ENCODE data around the gene DNM3.

Gene DNM3

GRCh38 chr1:171855381-171855780 is 14.1 kb downstream of the DNM3 start:
- no peaks in the 10 kb centered on the region for H3F3A ChIP-seq (ENCODE audit: insufficient read depth, low read length)
- no peaks in the 10 kb centered on the region for H3K9me2 ChIP-seq (replicated peaks; ENCODE audit: insufficient read depth, low read length)
- H3K9me3 ChIP-seq (replicated peaks; ENCODE audit: insufficient read depth, low read length), result no peaks in the 10 kb centered on the region
- TF ChIP-seq EZH2phosphoT487 (IDR thresholded peaks at IDR 0.05; ENCODE audit: low read length) (no peak), EZH2 (optimal IDR thresholded peaks at IDR 0.05; ENCODE audit: low read depth, low read length) (no peak), CTCF (IDR thresholded peaks at IDR 0.05; ENCODE audit: low read length) (no peak)
- no peaks in the 10 kb centered on the region for H3K27me3 ChIP-seq (replicated peaks; ENCODE audit: insufficient read depth, low read length)
- H3K36me3 ChIP-seq (replicated peaks; ENCODE audit: insufficient read depth, low read length), result no peaks in the 10 kb centered on the region
- H3K79me2 ChIP-seq (ENCODE audit: low read length), result no peaks in the 10 kb centered on the region
- no peak overlapping the region for H3K4me2 ChIP-seq (ENCODE audit: low read depth, low read length)
- H2AFZ ChIP-seq (ENCODE audit: low read length), result no peak overlapping the region
- no peaks in the 10 kb centered on the region for H3K4me1 ChIP-seq (ENCODE audit: low read length)
- no peak for DNase-seq
- H4K20me1 ChIP-seq (ENCODE audit: insufficient read depth, low read length), result no peaks in the 10 kb centered on the region
- no peak overlapping the region for H3K27ac ChIP-seq (ENCODE audit: low read length)
- H3K4me3 ChIP-seq (ENCODE audit: low read length), result no peak overlapping the region
- no peak overlapping the region for H3K9ac ChIP-seq (ENCODE audit: low read length)

GRCh38 chr1:171858696-171859095 is 17.4 kb downstream of the DNM3 start:
- H2AFZ ChIP-seq (ENCODE audit: low read length), result no peak overlapping the region
- H3K9ac ChIP-seq (ENCODE audit: low read length), result no peak overlapping the region
- no peaks in the 10 kb centered on the region for H3K79me2 ChIP-seq (ENCODE audit: low read length)
- H3K9me2 ChIP-seq (replicated peaks; ENCODE audit: insufficient read depth, low read length), result no peaks in the 10 kb centered on the region
- H3K9me3 ChIP-seq (replicated peaks; ENCODE audit: insufficient read depth, low read length), result no peaks in the 10 kb centered on the region
- no peaks in the 10 kb centered on the region for H3K27me3 ChIP-seq (replicated peaks; ENCODE audit: insufficient read depth, low read length)
- DNase-seq, result no peak
- no peak overlapping the region for H3K4me2 ChIP-seq (ENCODE audit: low read depth, low read length)
- no peaks in the 10 kb centered on the region for H4K20me1 ChIP-seq (ENCODE audit: insufficient read depth, low read length)
- no peak overlapping the region for H3K27ac ChIP-seq (ENCODE audit: low read length)
- H3K4me3 ChIP-seq (ENCODE audit: low read length), result no peak overlapping the region
- TF ChIP-seq EZH2phosphoT487 (IDR thresholded peaks at IDR 0.05; ENCODE audit: low read length), result no peak
- TF ChIP-seq EZH2 (optimal IDR thresholded peaks at IDR 0.05; ENCODE audit: low read depth, low read length), result no peak
- TF ChIP-seq CTCF (IDR thresholded peaks at IDR 0.05; ENCODE audit: low read length), result no peak
- H3K4me1 ChIP-seq (ENCODE audit: low read length), result no peaks in the 10 kb centered on the region
- no peaks in the 10 kb centered on the region for H3K36me3 ChIP-seq (replicated peaks; ENCODE audit: insufficient read depth, low read length)
- no peaks in the 10 kb centered on the region for H3F3A ChIP-seq (ENCODE audit: insufficient read depth, low read length)

GRCh38 chr1:171860696-171861095 is 19.4 kb downstream of the DNM3 start:
- H3K4me3 ChIP-seq (ENCODE audit: low read length), result no peak overlapping the region
- H3K27me3 ChIP-seq (replicated peaks; ENCODE audit: insufficient read depth, low read length), result no peaks in the 10 kb centered on the region
- H3K79me2 ChIP-seq (ENCODE audit: low read length), result no peaks in the 10 kb centered on the region
- H3K4me1 ChIP-seq (ENCODE audit: low read length), result no peaks in the 10 kb centered on the region
- no peak overlapping the region for H3K4me2 ChIP-seq (ENCODE audit: low read depth, low read length)
- no peaks in the 10 kb centered on the region for H3K36me3 ChIP-seq (replicated peaks; ENCODE audit: insufficient read depth, low read length)
- H4K20me1 ChIP-seq (ENCODE audit: insufficient read depth, low read length), result no peaks in the 10 kb centered on the region
- TF ChIP-seq EZH2phosphoT487 (IDR thresholded peaks at IDR 0.05; ENCODE audit: low read length) (no peak), EZH2 (optimal IDR thresholded peaks at IDR 0.05; ENCODE audit: low read depth, low read length) (no peak)
- H3F3A ChIP-seq (ENCODE audit: insufficient read depth, low read length), result no peaks in the 10 kb centered on the region
- H3K9me2 ChIP-seq (replicated peaks; ENCODE audit: insufficient read depth, low read length), result no peaks in the 10 kb centered on the region
- H2AFZ ChIP-seq (ENCODE audit: low read length), result no peak overlapping the region
- H3K9me3 ChIP-seq (replicated peaks; ENCODE audit: insufficient read depth, low read length), result no peaks in the 10 kb centered on the region
- DNase-seq, result no peak
- H3K27ac ChIP-seq (ENCODE audit: low read length), result no peak overlapping the region
- no peak overlapping the region for H3K9ac ChIP-seq (ENCODE audit: low read length)

GRCh38 chr1:171863531-171863930 is 22.2 kb downstream of the DNM3 start:
- TF ChIP-seq CTCF (IDR thresholded peaks at IDR 0.05; ENCODE audit: low read length) (no peak), EZH2phosphoT487 (IDR thresholded peaks at IDR 0.05; ENCODE audit: low read length) (no peak), EZH2 (optimal IDR thresholded peaks at IDR 0.05; ENCODE audit: low read depth, low read length) (no peak)
- no peaks in the 10 kb centered on the region for H4K20me1 ChIP-seq (ENCODE audit: insufficient read depth, low read length)
- no peak overlapping the region for H3K4me2 ChIP-seq (ENCODE audit: low read depth, low read length)
- H2AFZ ChIP-seq (ENCODE audit: low read length), result no peak overlapping the region
- no peaks in the 10 kb centered on the region for H3K79me2 ChIP-seq (ENCODE audit: low read length)
- H3K4me1 ChIP-seq (ENCODE audit: low read length), result no peaks in the 10 kb centered on the region
- no peaks in the 10 kb centered on the region for H3K36me3 ChIP-seq (replicated peaks; ENCODE audit: insufficient read depth, low read length)
- no peaks in the 10 kb centered on the region for H3K27me3 ChIP-seq (replicated peaks; ENCODE audit: insufficient read depth, low read length)
- H3K9me3 ChIP-seq (replicated peaks; ENCODE audit: insufficient read depth, low read length), result no peaks in the 10 kb centered on the region
- no peak overlapping the region for H3K4me3 ChIP-seq (ENCODE audit: low read length)
- H3K9me2 ChIP-seq (replicated peaks; ENCODE audit: insufficient read depth, low read length), result no peaks in the 10 kb centered on the region
- H3F3A ChIP-seq (ENCODE audit: insufficient read depth, low read length), result no peaks in the 10 kb centered on the region
- no peak overlapping the region for H3K27ac ChIP-seq (ENCODE audit: low read length)
- no peak for DNase-seq
- H3K9ac ChIP-seq (ENCODE audit: low read length), result no peak overlapping the region
